GM19395 (cell line): Measurements from ENCODE around the gene HYAL3.
A peak's percentile ranks its signal among the peaks of the same experiment; 100 is the strongest.
"Not testable (repeated sequence)": the region's sequence is repeated elsewhere in the genome, so short reads cannot be mapped to it uniquely, and the experiment has no call there.

Source experiments
- ATAC-seq: cut with Tn5 transposase; IDR thresholded peaks from one replicate; pipeline ENCODE4 v1.9.1; 2021; ENCODE audit warnings: mild to moderate bottlenecking, moderate library complexity; ENCODE audit not compliant: unreplicated experiment

HYAL3 gene

DNA sequence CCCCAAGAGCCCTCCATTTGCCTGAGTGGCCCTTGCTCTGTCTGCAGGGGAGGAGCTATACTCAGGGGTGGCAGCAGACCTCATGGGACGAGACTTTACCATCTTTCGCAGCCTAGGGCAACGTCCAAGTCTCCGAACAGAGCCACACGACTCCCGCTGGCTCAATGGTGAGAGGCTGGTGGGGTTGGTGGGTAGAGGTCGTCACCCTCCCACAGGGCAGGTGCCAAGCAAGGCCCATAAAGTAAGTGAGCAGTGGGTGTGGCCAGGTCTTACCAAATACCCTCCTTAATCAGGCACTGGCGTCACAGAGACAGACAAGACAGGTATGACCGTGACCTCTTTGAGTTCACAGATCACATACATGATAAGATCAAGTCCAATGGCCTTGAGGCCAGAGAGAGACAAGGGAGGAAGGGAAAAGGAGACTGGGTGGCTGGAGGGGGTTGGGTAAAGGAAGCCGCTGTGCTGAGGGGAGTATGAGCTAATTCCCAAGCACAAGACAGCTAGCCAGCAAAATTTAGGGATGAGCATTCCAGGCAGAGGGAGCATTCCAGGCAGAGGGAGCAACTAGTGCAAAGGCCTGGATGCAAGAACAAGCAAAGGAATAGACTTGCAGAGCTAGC, 27.8 kb downstream of the HYAL3 start:
- no peak for ATAC-seq

GRCh38 chr3:50270422-50271224, 28.6 kb downstream of the HYAL3 start:
- no peak for ATAC-seq

DNA sequence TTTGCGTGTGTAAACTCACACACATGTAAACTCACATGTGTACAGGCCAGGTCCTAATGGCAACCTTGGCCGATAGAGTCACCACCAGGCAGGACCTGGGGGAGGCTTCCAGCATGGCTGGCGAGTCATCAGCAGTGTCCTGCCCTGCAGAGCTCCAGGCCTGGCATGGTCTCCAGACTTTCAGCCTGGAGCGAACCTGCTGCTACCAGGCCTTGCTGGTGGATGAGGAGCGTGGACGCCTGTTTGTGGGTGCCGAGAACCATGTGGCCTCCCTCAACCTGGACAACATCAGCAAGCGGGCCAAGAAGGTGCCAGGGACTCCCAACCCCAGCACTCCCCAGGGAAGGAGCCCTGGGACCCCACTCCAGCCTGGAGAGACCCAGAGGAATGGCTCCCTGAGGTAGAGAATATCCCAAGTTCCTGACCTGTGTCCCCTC, 29.2 kb downstream of the HYAL3 start:
- no peak for ATAC-seq

GRCh38 chr3:50269460-50269859, 29.7 kb downstream of the HYAL3 start:
- no peak for ATAC-seq

GRCh38 chr3:50268703-50269451, 30.3 kb downstream of the HYAL3 start, which contains the start of gene SEMA3B:
TSS of gene SEMA3B (plus strand) at chr3:50269147. CDS start at chr3:50269241, 94 bp downstream.
- no peak for ATAC-seq

DNA sequence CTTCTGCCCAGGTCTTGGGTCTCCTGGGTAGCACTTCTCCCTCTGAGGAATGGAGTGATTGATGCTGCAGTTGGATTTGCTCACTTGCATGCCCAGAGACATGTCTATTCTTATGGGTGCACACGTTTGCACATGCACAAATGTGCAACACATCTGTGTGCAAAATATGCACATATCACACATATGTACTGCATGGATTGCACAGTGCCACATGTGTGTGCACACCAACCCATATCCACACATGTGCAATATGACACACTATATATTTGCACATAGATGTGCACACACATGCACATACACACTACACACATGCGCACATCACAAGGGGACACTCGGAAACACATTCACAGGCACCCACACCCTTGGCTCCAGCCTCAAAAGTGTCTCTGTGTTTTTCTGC, 30.9 kb downstream of the HYAL3 start:
- no peak for ATAC-seq

GRCh38 chr3:50267280-50267913, 31.8 kb downstream of the HYAL3 start:
- ATAC-seq: no peak

DNA sequence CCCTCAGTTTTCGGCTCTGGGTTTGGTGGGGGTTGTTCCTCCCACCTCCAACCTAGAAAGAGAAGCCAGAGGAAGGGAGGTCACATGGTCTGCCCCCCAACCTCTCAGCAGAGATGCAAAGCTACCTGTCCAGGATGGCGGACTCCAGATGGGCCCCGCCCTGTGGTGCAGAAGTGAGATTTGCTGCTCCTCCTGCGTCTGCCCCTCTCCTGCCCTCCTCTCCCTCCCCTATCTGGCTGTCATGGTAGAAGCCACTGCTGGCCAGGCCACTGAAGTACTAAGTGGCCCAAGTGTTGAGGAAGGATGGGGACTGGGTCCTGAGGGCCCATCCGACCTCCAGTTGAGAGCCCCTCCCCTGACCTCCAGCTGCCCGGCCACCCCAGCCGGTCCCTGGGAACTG, 32.4 kb downstream of the HYAL3 start:
- ATAC-seq: no peak

DNA sequence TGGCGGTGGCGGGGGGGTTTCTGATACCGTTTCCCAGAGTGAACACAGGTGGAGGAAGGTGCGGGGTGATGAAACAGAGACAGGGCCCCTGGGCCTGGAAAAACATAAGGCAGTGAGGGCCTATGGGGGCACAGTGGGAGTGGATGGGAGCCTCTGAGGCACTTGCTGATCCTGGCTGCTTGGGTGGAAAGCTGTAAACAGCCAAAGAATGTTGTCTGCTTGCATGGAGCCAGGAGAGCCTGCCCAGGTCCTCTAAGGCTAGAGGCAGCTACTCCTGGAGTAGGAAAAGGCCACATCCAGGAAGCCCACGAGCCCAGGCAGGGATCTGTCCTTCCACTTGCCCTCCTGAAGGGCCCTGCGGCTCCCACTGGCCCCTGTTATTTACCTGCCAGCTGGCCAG, 33.2 kb downstream of the HYAL3 start:
- ATAC-seq: no peak

DNA sequence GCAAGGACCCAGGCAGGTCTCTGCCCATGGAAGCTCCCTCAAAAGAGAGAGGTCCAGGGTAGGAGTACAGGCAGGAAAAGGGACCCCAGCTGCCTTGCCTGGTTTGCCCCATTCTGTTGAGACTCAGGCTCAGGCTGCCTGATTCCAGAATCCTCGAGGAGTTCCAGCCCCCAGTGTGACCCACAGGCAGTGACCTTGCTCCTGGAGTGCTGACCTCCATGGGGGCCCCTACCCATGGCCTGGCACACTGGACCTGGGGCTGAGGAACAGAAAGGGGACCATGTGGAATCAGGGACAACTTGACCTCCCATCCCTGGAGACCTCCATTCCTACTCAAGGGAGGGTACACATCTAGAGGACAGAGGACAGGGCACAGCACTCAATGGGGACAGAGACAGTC, 33.6 kb downstream of the HYAL3 start:
- ATAC-seq: no peak

- no peak for ATAC-seq
Measured at GRCh38 chr3:50264964-50265485, 34.2 kb downstream of the HYAL3 start.

GRCh38 chr3:50264383-50264963, 34.7 kb downstream of the HYAL3 start:
- no peak for ATAC-seq

- ATAC-seq: no peak
Measured at GRCh38 chr3:50263478-50264382, 35.5 kb downstream of the HYAL3 start.

DNA sequence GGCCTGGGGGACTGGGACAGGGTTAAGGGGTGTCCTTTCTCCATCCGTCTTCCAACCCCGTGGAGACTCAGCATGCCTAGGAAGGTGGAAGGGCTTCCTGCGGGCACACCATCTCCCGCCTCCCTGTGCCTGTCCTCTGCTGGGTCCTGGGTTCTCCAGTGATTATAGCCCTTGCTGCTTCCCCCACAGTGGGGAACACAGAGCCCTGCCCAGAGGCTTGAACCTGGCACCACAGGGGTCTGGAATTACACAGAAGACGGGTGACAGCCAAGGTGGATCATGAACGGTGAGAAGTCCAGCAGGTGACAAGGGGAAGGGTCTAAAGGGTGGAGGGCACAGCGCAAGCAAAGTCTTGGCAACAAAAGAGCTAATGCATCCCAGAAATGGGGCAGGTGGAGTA, 36.4 kb downstream of the HYAL3 start:
- ATAC-seq: no peak

- not testable (repeated sequence) for ATAC-seq
Measured at GRCh38 chr3:50262200-50262599, 37.0 kb downstream of the HYAL3 start.

DNA sequence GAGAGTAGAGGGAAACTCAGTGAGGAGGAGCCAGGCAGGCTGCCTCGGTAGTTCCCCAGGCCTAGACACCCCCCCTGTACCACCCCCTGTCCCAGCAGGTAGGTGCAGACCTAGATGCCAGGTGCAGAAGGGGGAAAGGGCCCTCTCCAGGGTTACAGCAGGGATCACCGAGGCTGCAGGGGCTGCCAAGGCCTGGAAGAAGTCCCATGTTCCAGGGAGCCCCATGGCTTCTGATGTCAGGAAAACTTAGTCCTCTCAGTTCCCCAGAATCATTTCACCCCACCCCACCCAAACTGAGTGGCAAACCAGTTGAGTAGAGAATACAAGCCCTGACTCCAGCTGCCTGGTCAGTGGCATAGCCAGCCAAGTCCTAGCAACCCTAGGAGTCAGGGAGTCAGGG, 37.7 kb downstream of the HYAL3 start:
- ATAC-seq: no peak

DNA sequence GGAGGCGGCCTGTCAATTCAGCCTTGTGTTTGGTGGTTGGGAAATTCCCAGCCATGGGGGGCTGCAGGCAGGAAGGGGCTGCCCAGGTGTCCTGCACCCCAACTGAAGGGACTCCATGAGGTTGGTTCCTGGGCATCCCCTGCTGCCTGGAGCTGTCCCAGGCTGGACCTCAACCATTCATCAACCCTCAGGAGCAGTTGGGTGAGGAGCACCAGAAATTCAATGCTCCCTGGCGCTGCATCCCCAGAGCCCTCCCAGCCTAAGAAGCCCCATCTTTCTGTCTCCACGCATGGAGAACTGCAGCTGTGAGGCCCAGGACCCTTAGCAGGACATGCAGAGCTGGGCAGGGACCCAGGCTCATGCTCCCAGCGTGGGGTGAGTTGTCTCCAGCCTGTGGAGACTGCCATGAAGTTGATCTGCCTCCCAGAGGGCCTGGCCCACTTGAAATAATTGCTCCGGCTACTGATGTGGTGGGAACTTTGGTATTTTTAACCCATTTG, 38.2 kb downstream of the HYAL3 start:
- no peak for ATAC-seq

DNA sequence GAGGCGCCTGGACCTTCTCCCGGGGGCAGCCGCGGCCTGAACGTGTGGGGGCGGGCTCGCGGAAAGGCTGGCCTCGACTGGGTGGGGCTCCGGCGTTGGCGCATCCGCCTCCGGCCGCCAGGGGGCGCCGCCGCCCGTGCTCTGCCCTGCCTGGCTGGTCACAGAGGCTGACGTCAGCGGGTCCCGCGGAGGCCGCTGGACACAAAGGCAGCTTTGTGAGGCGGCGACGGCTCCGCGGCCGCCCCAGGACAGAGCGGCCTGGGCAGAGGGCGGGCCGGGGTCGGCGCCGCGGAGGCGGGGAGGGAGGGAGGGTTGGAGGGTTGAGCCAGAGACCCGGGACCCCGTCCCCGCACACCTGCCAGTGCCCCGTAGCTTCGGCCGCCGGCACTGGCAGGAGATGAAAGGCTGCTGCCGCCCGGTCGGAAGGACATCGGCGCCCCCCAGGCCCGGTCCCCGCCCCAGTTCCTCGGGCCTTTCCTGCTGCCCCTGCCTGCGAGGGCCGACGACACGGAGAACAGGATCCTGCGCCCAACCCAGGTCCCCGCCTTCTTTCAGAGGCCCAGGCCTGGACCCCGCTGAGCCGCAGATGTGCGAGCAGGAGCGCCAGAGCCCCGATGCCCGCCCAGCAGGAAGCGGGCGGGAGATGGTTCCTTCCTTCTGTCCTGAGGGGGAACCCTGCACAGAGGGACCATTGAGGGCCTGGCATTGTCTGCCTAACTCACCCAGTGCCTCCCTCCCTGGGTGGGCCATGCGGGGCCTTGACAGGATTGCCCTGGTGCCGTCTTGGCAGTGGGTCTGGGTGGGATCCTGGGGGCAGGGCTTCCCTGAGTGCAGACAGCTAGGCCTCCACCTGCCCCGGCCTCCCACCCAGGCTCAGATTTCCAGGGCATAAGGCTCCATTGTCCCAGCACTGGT, 38.9 kb downstream of the HYAL3 start:
- ATAC-seq: peak; percentile 82
